Stimulated activated CD4-positive, alpha-beta T cell treated with anti-CD3 and anti-CD28 coated beads, Interleukin-15, amount 100 ng/mL, for 48 hours (primary cell): ENCODE measurements around the gene USP21.

ENCODE experiments used
- DNase-seq, 2 donors: peaks; one replicate each; pipeline ENCODE4 v3.0.0-alpha.2; 2020; ENCODE audit warnings: low read depth in 2 of 2

The USP21 gene

GRCh38 chr1:161171191-161171590, 11.9 kb downstream of the USP21 start:
- DNase-seq: no peak

GRCh38 chr1:161171696-161172095, 12.4 kb downstream of the USP21 start:
- DNase-seq: no peak

- DNase-seq: no peak
Observed at GRCh38 chr1:161172349-161172748, 13.0 kb downstream of the USP21 start.

- no peak for DNase-seq
Observed at GRCh38 chr1:161172776-161173376, 13.6 kb downstream of the USP21 start.

GRCh38 chr1:161173711-161174110, 14.4 kb downstream of the USP21 start:
- DNase-seq: no peak

GRCh38 chr1:161174911-161175310, 15.6 kb downstream of the USP21 start:
- no peak for DNase-seq

GRCh38 chr1:161175771-161176453, 16.6 kb downstream of the USP21 start:
- DNase-seq: no peak

- no peak for DNase-seq
Observed at GRCh38 chr1:161176468-161177111, 17.3 kb downstream of the USP21 start.

GRCh38 chr1:161177112-161177935, 18.0 kb downstream of the USP21 start, which contains the start of gene B4GALT3:
TSS of gene B4GALT3 (minus strand) at chr1:161177507. CDS start at chr1:161176060, 1,447 bp downstream.
- peak; percentile 88 to 97 for DNase-seq

GRCh38 chr1:161177936-161178244, 18.6 kb downstream of the USP21 start:
- no peak for DNase-seq

- no peak for DNase-seq
Observed at GRCh38 chr1:161179698-161180097, 20.4 kb downstream of the USP21 start.

- no peak for DNase-seq
Observed at GRCh38 chr1:161180639-161181038, 21.3 kb downstream of the USP21 start.

GRCh38 chr1:161182214-161182613, 22.9 kb downstream of the USP21 start:
- DNase-seq: peak; percentile 51 to 52

- DNase-seq: peak; percentile 44 to 59
Observed at GRCh38 chr1:161185282-161185682, 26.0 kb downstream of the USP21 start.

GRCh38 chr1:161185732-161186311, 26.5 kb downstream of the USP21 start:
- DNase-seq: no peak

GRCh38 chr1:161187311-161187710, 28.0 kb downstream of the USP21 start:
- no peak for DNase-seq

GRCh38 chr1:161188381-161188780, 29.1 kb downstream of the USP21 start:
- no peak for DNase-seq

- no peak for DNase-seq
Observed at GRCh38 chr1:161189036-161189435, 29.7 kb downstream of the USP21 start.

GRCh38 chr1:161190962-161191521, 31.7 kb downstream of the USP21 start:
- DNase-seq: no peak

GRCh38 chr1:161191971-161192370, 32.7 kb downstream of the USP21 start:
- DNase-seq: no peak
